OCI-LY7 (cell line): ENCODE results near the gene LPO. TPM values are rescaled to one million over a fixed set of nuclear protein-coding genes. Genes with fewer than 3 reads are reported as not detected.

Source experiments
- BruUV-seq: library from RNA; stranded (reverse); fragments of 400-500 nt; replicated peaks from 2 replicates; lab custom pipeline; 2021; lab: Mats Ljungman, UMichigan
- CTCF ChIA-PET: fragments of 300-600 bp; sonication (Branson Sonifier 250); formaldehyde crosslinking; loops from one replicate; lab custom pipeline; 2022; ENCODE audit warnings: antibody characterized with exemption; ENCODE audit not compliant: unreplicated experiment; lab: Charles Lee
- POLR2A ChIA-PET: fragments of 300-600 bp; sonication (Branson Sonifier 250); formaldehyde crosslinking; loops from one replicate; lab custom pipeline; 2022; ENCODE audit warnings: antibody characterized with exemption; lab: Charles Lee
- DNase-seq: peaks from one replicate; pipeline ENCODE4 v3.0.0-alpha.2; 2015; ENCODE audit warnings: low spot score
- H2AFZ ChIP-seq: fragments of 200-600 bp; sonication (generic), shearing (Covaris generic); 2 replicates; pipeline ENCODE4 v1.6.1; 2014; ENCODE audit warnings: mild to moderate bottlenecking, antibody characterized with exemption, low read length, moderate library complexity
- H3K27ac ChIP-seq: fragments of 200-600 bp; sonication (generic); 2 replicates; pipeline ENCODE4 v1.5.1; 2014; ENCODE audit warnings: mixed run types, low read depth, mild to moderate bottlenecking, moderate library complexity, low read length, inconsistent platforms; ENCODE audit not compliant: poor library complexity, severe bottlenecking
- H3K36me3 ChIP-seq: fragments of 200-600 bp; sonication (generic); 2 replicates; pipeline ENCODE4 v1.6.1; 2014; ENCODE audit warnings: mild to moderate bottlenecking, antibody characterized with exemption, low read length, moderate library complexity, mixed read lengths; ENCODE audit not compliant: insufficient read depth
- H3K4me1 ChIP-seq: fragments of 200-600 bp; sonication (generic); 2 replicates; pipeline ENCODE4 v1.5.1; 2014; ENCODE audit warnings: mild to moderate bottlenecking, low read length; ENCODE audit not compliant: insufficient read depth, poor library complexity, severe bottlenecking
- H3K4me2 ChIP-seq: fragments of 200-600 bp; sonication (generic); 2 replicates; pipeline ENCODE4 v1.6.1; 2014; ENCODE audit warnings: mild to moderate bottlenecking, low read length
- H3K4me3 ChIP-seq: fragments of 200-600 bp; sonication (generic); 2 replicates; pipeline ENCODE4 v1.5.1; 2014; ENCODE audit warnings: mild to moderate bottlenecking, low read depth, low read length; ENCODE audit not compliant: poor library complexity, severe bottlenecking
- H3K79me2 ChIP-seq: fragments of 200-600 bp; sonication (generic); 2 replicates; pipeline ENCODE4 v1.6.1; 2016; ENCODE audit warnings: low read depth, mild to moderate bottlenecking, low read length, moderate library complexity, mixed read lengths; ENCODE audit not compliant: insufficient read depth
- H3K9me2 ChIP-seq: fragments of 200-600 bp; sonication (generic); 2 replicates; pipeline ENCODE4 v1.6.1; 2016; ENCODE audit warnings: mild to moderate bottlenecking, low read length, mixed read lengths; ENCODE audit not compliant: insufficient read depth
- H3K9me3 ChIP-seq: fragments of 200-600 bp; sonication (generic); 2 replicates; pipeline ENCODE4 v1.6.1; 2014; ENCODE audit warnings: mild to moderate bottlenecking, mixed run types, low read length, mixed read lengths
- H4K20me1 ChIP-seq: fragments of 200-600 bp; sonication (generic); 2 replicates; pipeline ENCODE4 v1.6.1; 2014; ENCODE audit warnings: mild to moderate bottlenecking, antibody characterized with exemption, low read length, moderate library complexity, mixed read lengths; ENCODE audit not compliant: insufficient read depth
- CTCF ChIP-seq: fragments of 200-600 bp; sonication (generic); conservative IDR thresholded peaks from 2 replicates; pipeline ENCODE4 v1.5.1; 2014; ENCODE audit warnings: mild to moderate bottlenecking, antibody characterized with exemption, low read length, moderate library complexity, mixed read lengths
- EZH2phosphoT487 ChIP-seq: fragments of 200-600 bp; sonication (generic); IDR thresholded peaks from 2 replicates; pipeline ENCODE4 v1.6.1; 2018; ENCODE audit warnings: low read depth, borderline replicate concordance, mild to moderate bottlenecking, mixed run types, antibody characterized with exemption, low read length, moderate library complexity, mixed read lengths
- intact Hi-C: fragments of 100-400 bp; cut with micrococcal nuclease; formaldehyde crosslinking; loops from one replicate; pipeline ENCODE4 v1.10.0; 2022; ENCODE audit not compliant: unreplicated experiment
- total RNA-seq, 2 experiments: library from RNA; depleted of rRNA in 1 of 2; stranded (reverse); fragments of >200 nt in 1 of 2; shearing (Covaris generic) in 1 of 2; gene quantifications; 2 replicates each; pipeline ENCODE4 v1.2.3, GENCODE V29; 2014 to 2022

LPO gene
- total RNA-seq, 2 experiments from 2014 or later, result not detected

DNA sequence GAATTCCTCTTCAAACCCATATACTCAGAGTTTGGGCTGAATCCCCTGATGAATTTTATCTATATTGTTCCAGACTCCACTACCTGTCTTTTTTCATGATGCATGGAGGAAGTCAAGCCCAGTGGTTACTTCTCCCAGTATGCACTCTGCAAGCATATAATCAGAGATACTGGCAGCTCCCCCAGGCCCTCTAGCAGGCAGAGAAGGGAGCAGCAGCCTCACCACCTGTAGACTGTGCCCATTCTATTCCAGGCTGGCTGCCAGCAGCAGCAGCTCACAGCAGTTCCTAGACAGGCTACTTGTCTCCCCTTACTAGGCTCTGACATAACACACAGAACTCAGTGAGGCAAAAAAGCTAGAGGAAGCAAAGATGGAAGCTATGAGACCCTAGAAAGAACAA lies 22.7 kb upstream of the LPO start:
- no TSS peak for BruUV-seq
- TF ChIP-seq EZH2phosphoT487, result no peak
- TF ChIP-seq CTCF, result peak; percentile 52
- H3K79me2 ChIP-seq, result no peaks in the 10 kb centered on the region
- ChIA-PET POLR2A (interaction anchor here (1.1 kb wide), 1 partner anchor 128 kb away, joined by 4 read pairs; no protein-coding TSS in a partner anchor), CTCF (no interaction called here)
- H2AFZ ChIP-seq, result no peak overlapping the region
- no peak overlapping the region for H3K27ac ChIP-seq
- no peaks in the 10 kb centered on the region for H3K36me3 ChIP-seq
- DNase-seq, result peak; percentile 20
- no peaks in the 10 kb centered on the region for H3K9me2 ChIP-seq
- intact Hi-C loops, result no loop called here
- no peaks in the 10 kb centered on the region for H3K9me3 ChIP-seq
- H3K4me1 ChIP-seq, result peaks cover 13% of the 10 kb centered on the region
- H4K20me1 ChIP-seq, result no peaks in the 10 kb centered on the region
- H3K4me2 ChIP-seq, result no peak overlapping the region
- H3K4me3 ChIP-seq, result no peak overlapping the region

DNA sequence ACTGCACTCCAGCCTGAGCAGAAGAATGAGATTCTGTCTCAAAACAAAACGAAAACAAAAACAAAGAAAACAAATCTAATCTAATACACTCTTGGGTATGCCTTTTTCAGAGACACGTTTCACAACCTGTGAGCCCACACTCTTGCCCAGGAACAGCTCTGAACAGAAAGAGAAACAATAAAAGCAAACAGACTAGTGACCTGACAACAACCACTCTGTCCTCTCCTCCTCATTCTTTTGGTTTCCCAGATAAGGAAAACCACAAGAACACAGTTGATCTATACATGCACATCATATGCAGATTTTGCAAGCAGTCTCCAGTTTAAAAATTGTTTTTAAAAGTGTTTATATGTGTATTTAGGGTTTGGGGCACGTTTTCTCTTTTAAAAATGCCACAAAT lies 20.6 kb upstream of the LPO start:
- Histone ChIP-seq H3K4me3 (no peak overlapping the region), H2AFZ (no peak overlapping the region), H3K4me1 (peaks cover 13% of the 10 kb centered on the region), H3K79me2 (no peaks in the 10 kb centered on the region), H4K20me1 (no peaks in the 10 kb centered on the region), H3K9me3 (no peaks in the 10 kb centered on the region), H3K9me2 (no peaks in the 10 kb centered on the region), H3K4me2 (no peak overlapping the region), H3K36me3 (no peaks in the 10 kb centered on the region), H3K27ac (no peak overlapping the region)
- no TSS peak for BruUV-seq
- intact Hi-C loops, result no loop called here
- TF ChIP-seq CTCF, result no peak
- no peak for TF ChIP-seq EZH2phosphoT487
- DNase-seq, result no peak
- POLR2A ChIA-PET, result interaction anchor here (0.7 kb wide), 1 partner anchor 9 kb away, joined by 3 read pairs; no protein-coding TSS in a partner anchor
- CTCF ChIA-PET, result no interaction called here

- no TSS peak for BruUV-seq
- intact Hi-C loops, result no loop called here
- H3K9me3 ChIP-seq, result no peaks in the 10 kb centered on the region
These were observed 19.2 kb upstream of the LPO start, which contains the start of gene MKS1 for GRCh38 chr17:58219007-58219788. Gene MKS1, minus strand, starts transcription at chr17:58219255. Its CDS starts 25 bp downstream, at chr17:58219230.

More at GRCh38 chr17:58219007-58219788, 19.2 kb upstream of the LPO start, which contains the start of gene MKS1:
- Histone ChIP-seq H3K4me3 (peak within 1 kb of the TSS; percentile 51), H3K4me2 (peak within 1 kb of the TSS; percentile 62), H3K79me2 (no peaks in the 10 kb centered on the region), H3K9me2 (no peaks in the 10 kb centered on the region), H4K20me1 (no peaks in the 10 kb centered on the region), H3K27ac (no peak within 1 kb of the TSS), H2AFZ (peak within 1 kb of the TSS; percentile 86; the same call in 1 of the 2 replicates), H3K4me1 (peaks cover 13% of the 10 kb centered on the region), H3K36me3 (no peaks in the 10 kb centered on the region)
- CTCF ChIA-PET, result no interaction called here
- POLR2A ChIA-PET, result interaction anchor here (0.6 to 1.2 kb wide), 4 partner anchors 11 to 61 kb away, joined by 3 read pairs; no protein-coding TSS in a partner anchor
- peak; percentile 70 for DNase-seq
- TF ChIP-seq EZH2phosphoT487 (no peak), CTCF (peak; percentile 59)
